Ureter (tissue), 1 donor: ENCODE results near the gene IL6R. TPM values are rescaled to one million over a fixed set of nuclear protein-coding genes. Genes with fewer than 3 reads are reported as not detected.
"Not testable (repeated sequence)": the region's sequence is repeated elsewhere in the genome, so short reads cannot be mapped to it uniquely, and the experiment has no call there.

Experiments
- DNase-seq: peaks from one replicate; pipeline ENCODE4 v3.0.0-alpha.2; 2020; ENCODE audit warnings: low spot score
- total RNA-seq: library from RNA; stranded (reverse); gene quantifications from one replicate; pipeline ENCODE4 v1.2.4, GENCODE V29; 2023
- donor health status: DM: yes; HTN: yes; CAD: no.

Gene IL6R
- 12.5 TPM for total RNA-seq

DNA sequence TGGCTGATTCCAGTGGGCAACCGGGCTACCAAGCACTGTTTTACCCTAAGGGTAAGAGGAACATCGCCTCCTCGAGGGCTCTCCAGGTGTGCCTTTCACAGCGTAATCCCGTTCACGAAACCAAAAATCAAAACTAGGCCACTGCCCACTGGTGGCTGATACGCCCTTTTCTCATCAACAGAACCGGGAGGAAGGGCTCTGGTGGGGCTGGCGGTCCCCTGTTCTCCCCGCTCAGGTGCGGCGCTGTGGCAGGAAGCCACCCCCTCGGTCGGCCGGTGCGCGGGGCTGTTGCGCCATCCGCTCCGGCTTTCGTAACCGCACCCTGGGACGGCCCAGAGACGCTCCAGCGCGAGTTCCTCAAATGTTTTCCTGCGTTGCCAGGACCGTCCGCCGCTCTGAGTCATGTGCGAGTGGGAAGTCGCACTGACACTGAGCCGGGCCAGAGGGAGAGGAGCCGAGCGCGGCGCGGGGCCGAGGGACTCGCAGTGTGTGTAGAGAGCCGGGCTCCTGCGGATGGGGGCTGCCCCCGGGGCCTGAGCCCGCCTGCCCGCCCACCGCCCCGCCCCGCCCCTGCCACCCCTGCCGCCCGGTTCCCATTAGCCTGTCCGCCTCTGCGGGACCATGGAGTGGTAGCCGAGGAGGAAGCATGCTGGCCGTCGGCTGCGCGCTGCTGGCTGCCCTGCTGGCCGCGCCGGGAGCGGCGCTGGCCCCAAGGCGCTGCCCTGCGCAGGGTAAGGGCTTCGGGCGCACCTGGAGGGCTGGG lies at the start of gene IL6R:
Gene IL6R (plus strand): TSS at position 360 of the 763 bp plus-strand sequence. CDS start 287 bp downstream, at position 647.
- peak; percentile 92 for DNase-seq

DNA sequence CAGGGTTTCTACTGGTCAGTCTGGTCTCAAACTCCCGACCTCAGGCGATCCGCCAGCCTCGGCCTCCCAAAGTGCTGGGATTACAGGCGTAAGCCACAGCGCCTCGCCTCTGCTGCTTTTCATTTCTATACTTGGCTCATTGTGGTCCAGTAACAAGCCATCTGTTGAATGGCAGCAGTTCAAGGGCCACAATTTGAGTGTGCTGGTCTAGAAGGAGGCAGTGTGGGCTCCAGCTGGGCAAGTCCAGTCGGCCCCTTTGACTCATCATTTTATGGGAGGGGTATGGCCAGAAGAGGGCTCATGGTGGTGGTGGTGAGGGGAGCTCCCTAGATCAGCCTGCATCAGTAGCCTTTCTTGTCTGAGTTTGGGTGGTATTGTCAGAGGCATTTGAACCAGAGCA lies 46.6 kb upstream of the IL6R start:
- DNase-seq, result no peak

- DNase-seq, result no peak
Observed at GRCh38 chr1:154360288-154360687, 44.9 kb upstream of the IL6R start.

DNA sequence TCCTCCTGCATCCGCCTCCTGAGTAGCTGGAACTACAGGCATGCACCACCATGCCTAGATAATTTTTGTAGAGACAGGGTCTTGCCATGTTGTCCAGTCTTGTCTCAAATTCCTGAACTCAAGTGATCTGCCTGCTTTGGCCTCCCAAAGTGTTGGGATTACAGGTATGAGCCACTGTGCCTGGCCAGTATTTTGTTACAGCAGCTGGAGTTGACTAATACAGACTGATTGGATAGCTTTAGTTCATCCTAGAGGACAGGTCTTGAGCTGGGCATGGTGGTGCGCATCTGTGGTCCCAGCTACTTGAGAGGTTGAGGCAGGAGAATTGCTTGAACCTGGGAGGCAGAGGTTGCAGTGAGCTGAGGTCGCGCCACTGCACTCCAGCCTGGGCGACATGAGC lies 44.3 kb upstream of the IL6R start:
- not testable (repeated sequence) for DNase-seq

- DNase-seq, result no peak
Observed at GRCh38 chr1:154361357-154361756, 43.8 kb upstream of the IL6R start.

DNA sequence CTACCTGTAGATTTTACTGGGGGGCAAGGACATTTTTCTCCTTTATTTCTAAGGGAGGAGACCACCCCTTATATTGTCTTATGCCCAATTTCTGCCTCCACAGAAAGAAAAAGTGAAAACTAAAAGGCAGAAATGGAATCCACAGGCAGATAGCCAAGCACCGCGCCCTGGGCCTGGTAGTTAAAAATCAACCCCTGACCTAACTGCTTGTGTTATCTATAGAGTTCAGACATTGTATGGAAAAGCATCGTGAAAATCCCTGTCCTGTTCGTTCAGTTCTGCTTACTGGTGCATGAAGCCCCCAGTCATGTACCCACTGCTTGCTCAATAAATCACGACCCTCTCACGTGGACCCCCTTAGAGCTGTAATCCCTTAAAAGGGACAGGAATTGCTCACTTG lies 33.7 kb upstream of the IL6R start:
- no peak for DNase-seq

- DNase-seq, result not testable (repeated sequence)
Observed at GRCh38 chr1:154373777-154374357, 31.3 kb upstream of the IL6R start.

DNA sequence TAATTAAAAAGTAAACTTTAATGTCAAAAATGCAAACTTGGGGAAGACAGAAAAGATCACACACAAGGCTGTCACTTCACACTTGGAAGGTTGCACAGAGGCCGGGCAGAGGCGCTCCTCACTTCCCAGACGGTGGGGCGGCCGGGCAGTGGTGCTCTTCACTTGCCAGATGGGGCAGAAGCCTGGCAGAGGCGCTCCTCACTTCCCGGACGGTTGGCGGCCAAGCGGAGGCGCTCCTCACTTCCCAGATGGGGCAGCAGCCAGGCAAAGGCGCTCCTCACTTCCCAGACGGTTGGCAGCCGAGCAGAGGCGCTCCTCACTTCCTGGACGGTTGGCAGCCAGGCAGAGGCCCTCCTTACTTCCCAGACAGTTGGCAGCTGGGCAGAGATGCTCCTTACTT lies 25.8 kb upstream of the IL6R start:
- DNase-seq, result no peak

GRCh38 chr1:154384650-154385489 lies 20.3 kb upstream of the IL6R start:
- no peak for DNase-seq

- DNase-seq, result no peak
Observed at GRCh38 chr1:154386643-154387352, 18.3 kb upstream of the IL6R start.

GRCh38 chr1:154391086-154391770 lies 13.9 kb upstream of the IL6R start:
- no peak for DNase-seq

- DNase-seq, result no peak
Observed at GRCh38 chr1:154398141-154398540, 7.0 kb upstream of the IL6R start.

- no peak for DNase-seq
Observed at GRCh38 chr1:154398678-154399077, 6.5 kb upstream of the IL6R start.

GRCh38 chr1:154400381-154400801 lies 4.8 kb upstream of the IL6R start:
- no peak for DNase-seq

- no peak for DNase-seq
Observed at GRCh38 chr1:154402409-154402921, 2.7 kb upstream of the IL6R start.

- DNase-seq, result no peak
Observed at GRCh38 chr1:154403261-154403943, 1.7 kb upstream of the IL6R start.

GRCh38 chr1:154403983-154404382 lies 1.2 kb upstream of the IL6R start:
- DNase-seq, result no peak

- no peak for DNase-seq
Observed at GRCh38 chr1:154404511-154404931, 622 bp upstream of the IL6R start.

DNA sequence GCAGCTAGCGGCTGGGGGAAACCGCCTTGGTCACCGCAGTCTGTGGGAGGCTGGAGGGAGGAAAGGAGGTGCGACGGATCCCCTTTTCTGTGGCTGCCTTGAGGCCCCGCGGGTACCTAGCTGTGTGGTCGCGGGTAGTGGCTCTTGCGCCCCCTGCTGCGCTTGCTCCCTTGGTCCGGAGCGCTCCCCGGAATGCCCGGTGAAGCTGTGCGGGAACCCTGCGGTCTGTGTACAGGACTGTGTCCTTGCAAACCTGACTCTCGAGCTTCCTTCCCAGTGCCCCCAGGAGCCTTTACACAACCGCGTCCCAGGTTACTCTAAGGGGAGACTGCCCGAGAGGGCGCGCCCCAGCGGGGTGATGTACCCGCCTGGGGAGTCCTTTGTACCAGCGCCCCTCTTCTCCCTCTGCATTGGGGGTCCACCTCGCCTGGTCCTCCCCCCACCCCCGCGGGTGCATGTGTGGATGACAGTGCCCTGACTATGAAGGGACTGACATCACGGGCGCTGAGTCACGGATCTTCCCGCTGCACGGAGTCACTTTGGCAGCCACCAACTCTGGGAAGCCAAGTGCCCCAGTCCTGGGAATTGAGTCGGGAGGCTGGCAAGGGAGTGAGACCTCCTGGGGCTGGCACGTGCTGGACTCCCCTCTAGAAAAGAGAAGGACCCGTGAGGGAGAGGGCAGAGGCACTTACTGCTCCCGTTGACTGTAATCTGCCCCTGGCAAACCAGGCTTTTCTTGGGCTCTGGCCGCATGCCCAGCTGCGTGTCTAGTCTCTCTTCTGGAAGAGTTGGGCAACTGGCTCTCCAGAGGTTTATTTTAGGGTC lies 816 bp downstream of the IL6R start:
- DNase-seq, result peak; percentile 76

GRCh38 chr1:154406572-154406879 lies 1.4 kb downstream of the IL6R start:
- no peak for DNase-seq
